HepG2 (cell line): ENCODE measurements around the gene MRPS34. TPM values are rescaled to one million over a fixed set of nuclear protein-coding genes. Genes with fewer than 3 reads are reported as not detected.
A peak's percentile ranks its signal among the peaks of the same experiment; 100 is the strongest.

Experiments used
- HDAC6 ChIP-seq: fragments of 200-600 bp; sonication (generic); IDR thresholded peaks from 2 replicates; pipeline ENCODE4 v1.7.0; 2017; ENCODE audit warnings: mild to moderate bottlenecking, antibody characterized with exemption, low read length, low read depth
- HOXA3 ChIP-seq: sonication (generic); formaldehyde crosslinking; IDR thresholded peaks from 2 replicates; pipeline ENCODE4 v1.5.0; 2020; ENCODE audit warnings: missing genetic modification reagents
- MATR3 ChIP-seq: sonication (generic); formaldehyde crosslinking; IDR thresholded peaks from 2 replicates; pipeline ENCODE4 v1.4.0; 2020; ENCODE audit warnings: missing genetic modification reagents
- POLR2G ChIP-seq: fragments of 200-400 bp; formaldehyde crosslinking; IDR thresholded peaks from 2 replicates; pipeline ENCODE4 v1.6.1; 2018; ENCODE audit warnings: mild to moderate bottlenecking, low read depth, low read length, moderate library complexity
- RBM39 ChIP-seq: fragments of 200-400 bp; formaldehyde crosslinking; IDR thresholded peaks from one replicate; pipeline ENCODE4 v1.6.1; 2018; ENCODE audit warnings: antibody characterized with exemption, mild to moderate bottlenecking, low read depth, low read length; ENCODE audit not compliant: poor library complexity, severe bottlenecking
- STAT5B ChIP-seq: sonication (generic); formaldehyde crosslinking; IDR thresholded peaks from 2 replicates; pipeline ENCODE4 v1.4.0; 2020; ENCODE audit warnings: missing genetic modification reagents
- TARDBP ChIP-seq: sonication (generic); formaldehyde crosslinking; IDR thresholded peaks from 2 replicates; pipeline ENCODE4 v1.8.0; 2022; ENCODE audit warnings: mild to moderate bottlenecking, missing genetic modification reagents
- ZBTB20 ChIP-seq: sonication (generic); formaldehyde crosslinking; IDR thresholded peaks from 2 replicates; pipeline ENCODE4 v1.8.1; 2023; ENCODE audit warnings: missing genetic modification reagents, low read depth, mild to moderate bottlenecking, borderline replicate concordance
- ZBTB3 ChIP-seq: sonication (generic); formaldehyde crosslinking; IDR thresholded peaks from 2 replicates; pipeline ENCODE4 v1.4.0; 2020; ENCODE audit warnings: low read depth, mild to moderate bottlenecking, moderate library complexity, missing genetic modification reagents, borderline replicate concordance
- ZNF451 ChIP-seq: sonication (generic); formaldehyde crosslinking; IDR thresholded peaks from 2 replicates; pipeline ENCODE4 v1.5.0; 2020; ENCODE audit warnings: mild to moderate bottlenecking, missing genetic modification reagents
- ZNF501 ChIP-seq: sonication (generic); formaldehyde crosslinking; IDR thresholded peaks from 2 replicates; pipeline ENCODE4 v1.5.1; 2020; ENCODE audit warnings: mild to moderate bottlenecking, moderate library complexity, missing genetic modification reagents
- ZNF850 ChIP-seq: sonication (generic); formaldehyde crosslinking; conservative IDR thresholded peaks from 2 replicates; pipeline ENCODE4 v1.9.0; 2021; ENCODE audit warnings: mild to moderate bottlenecking, missing genetic modification reagents
- ZSCAN21 ChIP-seq: sonication (generic); formaldehyde crosslinking; IDR thresholded peaks from 2 replicates; pipeline ENCODE4 v1.8.0; 2022; ENCODE audit warnings: mild to moderate bottlenecking, missing genetic modification reagents, moderate library complexity, borderline replicate concordance
- polyA plus RNA-seq, 8 experiments: library from polyadenylated mRNA; depleted of rRNA in 3 of 8; stranded (reverse) in 7 of 8; unstranded in 1 of 8; fragments of >200 nt; fragmentation: Illumina TruSeq in 4 of 8; extraction: Trizol in 4 of 8; gene quantifications; 2 replicates each; pipeline versions ENCODE4 v1.2.1 to v1.2.3, GENCODE V29; 2011 to 2016; ENCODE audit warnings: low read depth in 4 of 8, missing spikeins in 1 of 8, mixed read lengths in 1 of 8; ENCODE audit not compliant: insufficient read depth in 1 of 8
- total RNA-seq, 5 experiments: library from RNA; depleted of rRNA; stranded (reverse); fragments of >200 nt; fragmentation: Illumina TruSeq; extraction: Trizol; gene quantifications; 2 replicates each; pipeline ENCODE4 v1.2.3, GENCODE V29; 2016; ENCODE audit warnings: low read depth in 1 of 5
- TF ChIP-seq, protein P1 (sequence below): sonication (generic); formaldehyde crosslinking; IDR thresholded peaks from 2 replicates; pipeline ENCODE4 v1.4.0; 2020; ENCODE audit warnings: mild to moderate bottlenecking, missing genetic modification reagents
- TF ChIP-seq, protein P2 (sequence below): sonication (generic); formaldehyde crosslinking; IDR thresholded peaks from 2 replicates; pipeline ENCODE4 v1.4.0; 2020; ENCODE audit warnings: missing genetic modification reagents, borderline replicate concordance
- TF ChIP-seq, protein P3 (sequence below): IDR thresholded peaks from 2 replicates; pipeline ENCODE4 v1.6.1; 2018; ENCODE audit warnings: missing genetic modification reagents, mild to moderate bottlenecking, missing compliant biosample characterization
- TF ChIP-seq, protein P4 (sequence below): sonication (generic); formaldehyde crosslinking; conservative IDR thresholded peaks from 2 replicates; pipeline ENCODE4 v1.4.0; 2020; ENCODE audit warnings: missing genetic modification reagents

The MRPS34 gene
- total and polyA plus RNA-seq, 2 of the 13 experiments (the other 11 are each of a cell fraction or from before 2014, with no cell fraction given), result 63.5 to 131 TPM

DNA sequence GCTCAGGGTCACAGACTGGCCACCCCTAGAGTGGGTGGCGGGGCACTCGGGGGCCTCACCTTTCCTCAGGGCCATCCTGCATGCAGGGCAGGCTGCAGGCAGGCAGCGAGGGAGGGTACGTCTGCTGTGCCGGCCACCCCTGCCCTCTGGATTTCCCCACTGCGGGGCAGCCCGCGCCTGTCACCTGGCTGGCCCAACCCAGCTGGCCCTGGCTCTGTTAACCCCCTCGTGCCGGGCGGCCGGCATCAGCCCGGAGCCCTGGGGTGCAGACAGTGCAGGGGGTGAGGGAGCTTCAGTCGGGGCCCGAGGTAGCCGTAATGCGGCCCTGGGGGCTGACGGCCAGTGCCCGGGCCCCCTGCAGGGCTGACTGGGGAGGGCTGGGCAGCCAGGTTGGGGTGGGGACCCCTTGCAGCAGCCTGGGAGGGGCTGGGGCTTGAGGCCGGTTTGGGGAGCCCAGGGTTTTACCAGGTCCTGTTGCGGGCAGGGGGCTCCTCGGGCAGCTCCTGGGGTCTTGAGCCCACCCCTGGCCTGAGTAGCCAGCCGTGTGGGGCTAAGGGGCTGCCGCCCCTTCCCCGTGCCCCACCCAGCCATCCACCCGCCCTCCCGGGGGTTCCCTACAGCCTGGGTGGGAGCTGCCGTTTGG lies 20.8 kb upstream of the MRPS34 start, which contains the start of gene IGFALS (continued):
- TF ChIP-seq, protein P1, sequence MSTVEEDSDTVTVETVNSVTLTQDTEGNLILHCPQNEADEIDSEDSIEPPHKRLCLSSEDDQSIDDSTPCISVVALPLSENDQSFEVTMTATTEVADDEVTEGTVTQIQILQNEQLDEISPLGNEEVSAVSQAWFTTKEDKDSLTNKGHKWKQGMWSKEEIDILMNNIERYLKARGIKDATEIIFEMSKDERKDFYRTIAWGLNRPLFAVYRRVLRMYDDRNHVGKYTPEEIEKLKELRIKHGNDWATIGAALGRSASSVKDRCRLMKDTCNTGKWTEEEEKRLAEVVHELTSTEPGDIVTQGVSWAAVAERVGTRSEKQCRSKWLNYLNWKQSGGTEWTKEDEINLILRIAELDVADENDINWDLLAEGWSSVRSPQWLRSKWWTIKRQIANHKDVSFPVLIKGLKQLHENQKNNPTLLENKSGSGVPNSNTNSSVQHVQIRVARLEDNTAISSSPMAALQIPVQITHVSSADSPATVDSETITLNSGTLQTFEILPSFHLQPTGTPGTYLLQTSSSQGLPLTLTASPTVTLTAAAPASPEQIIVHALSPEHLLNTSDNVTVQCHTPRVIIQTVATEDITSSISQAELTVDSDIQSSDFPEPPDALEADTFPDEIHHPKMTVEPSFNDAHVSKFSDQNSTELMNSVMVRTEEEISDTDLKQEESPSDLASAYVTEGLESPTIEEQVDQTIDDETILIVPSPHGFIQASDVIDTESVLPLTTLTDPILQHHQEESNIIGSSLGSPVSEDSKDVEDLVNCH, result no peak
- TF ChIP-seq, protein P2, sequence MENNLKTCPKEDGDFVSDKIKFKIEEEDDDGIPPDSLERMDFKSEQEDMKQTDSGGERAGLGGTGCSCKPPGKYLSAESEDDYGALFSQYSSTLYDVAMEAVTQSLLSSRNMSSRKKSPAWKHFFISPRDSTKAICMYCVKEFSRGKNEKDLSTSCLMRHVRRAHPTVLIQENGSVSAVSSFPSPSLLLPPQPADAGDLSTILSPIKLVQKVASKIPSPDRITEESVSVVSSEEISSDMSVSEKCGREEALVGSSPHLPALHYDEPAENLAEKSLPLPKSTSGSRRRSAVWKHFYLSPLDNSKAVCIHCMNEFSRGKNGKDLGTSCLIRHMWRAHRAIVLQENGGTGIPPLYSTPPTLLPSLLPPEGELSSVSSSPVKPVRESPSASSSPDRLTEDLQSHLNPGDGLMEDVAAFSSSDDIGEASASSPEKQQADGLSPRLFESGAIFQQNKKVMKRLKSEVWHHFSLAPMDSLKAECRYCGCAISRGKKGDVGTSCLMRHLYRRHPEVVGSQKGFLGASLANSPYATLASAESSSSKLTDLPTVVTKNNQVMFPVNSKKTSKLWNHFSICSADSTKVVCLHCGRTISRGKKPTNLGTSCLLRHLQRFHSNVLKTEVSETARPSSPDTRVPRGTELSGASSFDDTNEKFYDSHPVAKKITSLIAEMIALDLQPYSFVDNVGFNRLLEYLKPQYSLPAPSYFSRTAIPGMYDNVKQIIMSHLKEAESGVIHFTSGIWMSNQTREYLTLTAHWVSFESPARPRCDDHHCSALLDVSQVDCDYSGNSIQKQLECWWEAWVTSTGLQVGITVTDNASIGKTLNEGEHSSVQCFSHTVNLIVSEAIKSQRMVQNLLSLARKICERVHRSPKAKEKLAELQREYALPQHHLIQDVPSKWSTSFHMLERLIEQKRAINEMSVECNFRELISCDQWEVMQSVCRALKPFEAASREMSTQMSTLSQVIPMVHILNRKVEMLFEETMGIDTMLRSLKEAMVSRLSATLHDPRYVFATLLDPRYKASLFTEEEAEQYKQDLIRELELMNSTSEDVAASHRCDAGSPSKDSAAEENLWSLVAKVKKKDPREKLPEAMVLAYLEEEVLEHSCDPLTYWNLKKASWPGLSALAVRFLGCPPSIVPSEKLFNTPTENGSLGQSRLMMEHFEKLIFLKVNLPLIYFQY, result 0 out of 2 replicates have a peak, but pooled peaks have one; percentile 25
- TF ChIP-seq ZNF850 (0 out of 2 replicates have a peak, but pooled peaks have one; percentile 23), TARDBP (CRISPR knock-in tag) (no peak), POLR2G (no peak), RBM39 (no peak), STAT5B (CRISPR knock-in tag) (no peak), ZBTB20 (CRISPR knock-in tag) (no peak), ZBTB3 (CRISPR knock-in tag) (no peak), ZSCAN21 (no peak), ZNF451 (CRISPR knock-in tag) (no peak), HDAC6 (no peak), ZNF501 (CRISPR knock-in tag) (no peak), MATR3 (CRISPR knock-in tag) (no peak), HOXA3 (CRISPR knock-in tag) (no peak)
- TF ChIP-seq, protein P3, sequence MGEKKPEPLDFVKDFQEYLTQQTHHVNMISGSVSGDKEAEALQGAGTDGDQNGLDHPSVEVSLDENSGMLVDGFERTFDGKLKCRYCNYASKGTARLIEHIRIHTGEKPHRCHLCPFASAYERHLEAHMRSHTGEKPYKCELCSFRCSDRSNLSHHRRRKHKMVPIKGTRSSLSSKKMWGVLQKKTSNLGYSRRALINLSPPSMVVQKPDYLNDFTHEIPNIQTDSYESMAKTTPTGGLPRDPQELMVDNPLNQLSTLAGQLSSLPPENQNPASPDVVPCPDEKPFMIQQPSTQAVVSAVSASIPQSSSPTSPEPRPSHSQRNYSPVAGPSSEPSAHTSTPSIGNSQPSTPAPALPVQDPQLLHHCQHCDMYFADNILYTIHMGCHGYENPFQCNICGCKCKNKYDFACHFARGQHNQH, result no peak
- TF ChIP-seq, protein P4, sequence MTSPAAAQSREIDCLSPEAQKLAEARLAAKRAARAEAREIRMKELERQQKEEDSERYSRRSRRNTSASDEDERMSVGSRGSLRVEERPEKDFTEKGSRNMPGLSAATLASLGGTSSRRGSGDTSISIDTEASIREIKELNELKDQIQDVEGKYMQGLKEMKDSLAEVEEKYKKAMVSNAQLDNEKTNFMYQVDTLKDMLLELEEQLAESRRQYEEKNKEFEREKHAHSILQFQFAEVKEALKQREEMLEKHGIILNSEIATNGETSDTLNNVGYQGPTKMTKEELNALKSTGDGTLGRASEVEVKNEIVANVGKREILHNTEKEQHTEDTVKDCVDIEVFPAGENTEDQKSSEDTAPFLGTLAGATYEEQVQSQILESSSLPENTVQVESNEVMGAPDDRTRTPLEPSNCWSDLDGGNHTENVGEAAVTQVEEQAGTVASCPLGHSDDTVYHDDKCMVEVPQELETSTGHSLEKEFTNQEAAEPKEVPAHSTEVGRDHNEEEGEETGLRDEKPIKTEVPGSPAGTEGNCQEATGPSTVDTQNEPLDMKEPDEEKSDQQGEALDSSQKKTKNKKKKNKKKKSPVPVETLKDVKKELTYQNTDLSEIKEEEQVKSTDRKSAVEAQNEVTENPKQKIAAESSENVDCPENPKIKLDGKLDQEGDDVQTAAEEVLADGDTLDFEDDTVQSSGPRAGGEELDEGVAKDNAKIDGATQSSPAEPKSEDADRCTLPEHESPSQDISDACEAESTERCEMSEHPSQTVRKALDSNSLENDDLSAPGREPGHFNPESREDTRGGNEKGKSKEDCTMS, result no peak
